Stimulated activated CD4-positive, alpha-beta T cell treated with anti-CD3 and anti-CD28 coated beads, TNF-alpha, amount 100 ng/mL, for 48 hours (primary cell): ENCODE data around the gene PCDHA1.
A peak's percentile ranks its signal among the peaks of the same experiment; 100 is the strongest.

Experiments
- DNase-seq, 3 donors: peaks; one replicate each; pipeline ENCODE4 v3.0.0-alpha.2; 2020; ENCODE audit warnings: low read depth in 3 of 3

The PCDHA1 gene

DNA sequence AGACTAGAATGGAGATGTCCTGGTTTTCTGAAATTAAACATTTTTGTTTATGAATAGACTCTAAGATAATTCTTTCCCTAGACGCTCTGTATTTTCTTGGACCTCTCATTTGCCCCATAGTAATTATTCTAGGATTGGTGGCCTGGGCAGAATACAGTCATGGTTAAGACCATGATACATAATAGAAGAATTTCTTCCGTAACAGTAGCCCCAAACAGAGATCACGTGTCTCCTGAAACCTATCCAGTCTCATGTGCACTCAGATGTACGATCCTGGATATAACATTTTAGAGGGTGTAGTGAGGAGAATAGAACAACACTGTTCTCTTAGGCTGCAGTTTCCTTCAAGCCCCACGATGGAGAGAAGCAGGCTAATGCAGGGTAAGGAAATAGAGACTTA is 202.7 kb downstream of the PCDHA1 start:
- no peak for DNase-seq

DNA sequence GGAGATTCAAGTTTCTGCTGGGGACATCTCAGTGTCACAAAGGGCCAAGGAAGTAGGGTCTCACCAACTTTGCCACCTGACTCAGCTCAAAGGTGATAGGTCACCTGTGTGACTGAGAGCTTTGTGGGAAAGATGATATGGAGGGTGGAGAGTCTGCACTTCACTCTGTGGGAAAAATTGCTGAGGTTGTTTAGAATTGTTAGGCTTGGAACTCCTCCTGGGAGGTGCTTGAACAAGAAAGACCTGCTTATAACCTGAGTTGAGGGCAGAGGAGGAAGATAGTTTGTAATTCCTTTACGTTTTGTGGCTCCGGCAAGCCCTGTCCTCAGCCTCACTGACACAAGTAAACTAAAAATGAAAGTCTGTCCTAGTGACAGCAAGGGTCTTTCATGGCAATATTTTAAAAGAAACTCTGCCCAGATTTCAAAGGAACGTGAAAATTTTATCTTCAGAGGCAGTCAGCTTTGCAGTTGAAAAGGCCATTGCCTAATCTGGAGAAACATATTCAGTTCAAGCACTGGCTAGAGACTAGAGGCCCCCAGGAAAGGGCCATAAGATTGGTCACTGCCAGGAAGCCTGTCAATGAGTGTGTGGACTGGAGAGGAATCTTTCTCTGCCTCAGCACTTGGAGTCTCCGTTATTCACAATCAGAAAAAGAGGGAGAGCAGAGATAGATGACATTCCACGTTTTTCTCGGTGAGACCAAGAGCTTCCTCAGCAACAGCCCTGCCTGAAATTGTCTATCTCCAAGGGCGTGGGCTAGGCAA is 203.5 kb downstream of the PCDHA1 start:
- no peak for DNase-seq

DNA sequence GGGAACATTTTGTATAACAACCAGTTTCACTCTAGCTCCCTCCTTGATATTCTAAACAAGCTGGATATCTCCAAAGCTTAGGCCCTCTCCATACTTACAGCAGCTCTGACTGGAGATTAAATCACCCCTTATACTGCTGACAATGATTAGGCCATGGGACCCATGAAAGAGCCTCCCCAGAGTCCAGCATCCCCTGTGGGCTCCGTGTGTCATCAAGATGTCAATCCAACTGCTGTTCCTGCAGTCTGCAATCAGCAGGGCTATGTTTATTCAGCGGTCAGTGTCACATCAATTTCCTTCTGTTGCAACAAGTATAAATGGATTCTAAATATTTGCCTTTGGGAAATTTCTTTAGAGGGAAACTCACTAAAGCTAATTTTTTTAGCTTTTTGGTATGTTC is 206.9 kb downstream of the PCDHA1 start:
- DNase-seq, result no peak

DNA sequence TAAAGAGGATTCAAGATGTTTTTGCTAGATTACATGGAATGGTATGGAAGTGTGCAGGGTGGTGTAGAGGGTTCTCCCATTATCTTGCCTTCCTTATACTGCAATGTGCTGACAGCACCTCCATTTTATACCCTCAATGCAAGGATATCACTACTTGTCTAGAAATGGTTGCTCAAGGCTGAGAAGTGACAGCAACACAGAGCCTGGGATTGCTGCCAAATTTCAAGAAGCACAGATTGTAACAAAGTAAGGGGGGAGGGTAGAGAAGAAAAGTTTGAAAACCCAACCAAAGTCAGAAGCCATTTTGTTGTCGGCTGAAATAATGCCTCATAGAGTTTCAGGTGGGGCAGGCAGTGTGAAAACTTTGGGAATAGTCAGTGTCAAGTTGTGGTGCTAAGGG is 210.1 kb downstream of the PCDHA1 start:
- no peak for DNase-seq

DNA sequence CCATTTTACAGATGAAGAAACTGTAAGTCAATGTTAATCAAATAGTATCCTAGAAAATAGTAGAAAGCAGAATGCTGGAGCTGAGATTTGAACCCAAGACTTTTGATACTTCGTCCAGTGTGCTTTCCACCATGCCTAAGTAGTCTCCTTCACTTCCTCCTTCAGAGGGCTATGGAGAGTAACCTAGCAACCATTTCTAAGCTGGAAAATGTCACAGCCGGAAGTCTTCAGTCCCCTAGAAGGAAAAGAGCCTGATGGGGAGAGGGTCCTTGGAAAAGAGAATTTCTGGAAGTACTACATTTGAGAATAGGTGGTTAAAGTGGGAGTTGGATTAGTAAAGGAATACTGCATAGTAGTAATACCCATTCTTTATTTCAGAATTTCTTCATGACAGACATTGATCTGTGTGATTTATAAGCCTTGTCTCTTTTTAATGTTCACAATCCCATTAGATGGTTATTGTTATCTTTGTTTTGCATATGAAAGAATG is 213.0 kb downstream of the PCDHA1 start:
- no peak for DNase-seq

DNA sequence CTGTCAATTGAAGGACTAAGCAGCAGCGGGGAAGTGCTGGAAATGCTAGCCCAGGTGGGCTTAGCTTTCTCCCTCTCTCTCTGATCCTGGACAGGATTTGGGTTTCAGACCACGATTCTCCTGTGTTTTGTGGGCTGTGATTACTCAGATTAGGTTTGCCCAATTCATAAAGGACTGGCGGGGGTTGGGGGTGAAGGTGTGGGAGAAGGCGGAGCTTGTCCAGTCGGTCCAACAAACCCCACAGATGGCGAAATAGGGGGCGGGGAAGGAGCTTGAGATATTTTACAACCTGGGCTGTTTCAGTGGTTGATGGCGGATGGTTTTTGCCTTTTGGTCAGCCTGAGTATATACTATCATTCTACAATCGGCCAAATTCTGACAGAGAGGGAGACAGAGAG is 215.5 kb downstream of the PCDHA1 start:
- DNase-seq, result no peak

DNA sequence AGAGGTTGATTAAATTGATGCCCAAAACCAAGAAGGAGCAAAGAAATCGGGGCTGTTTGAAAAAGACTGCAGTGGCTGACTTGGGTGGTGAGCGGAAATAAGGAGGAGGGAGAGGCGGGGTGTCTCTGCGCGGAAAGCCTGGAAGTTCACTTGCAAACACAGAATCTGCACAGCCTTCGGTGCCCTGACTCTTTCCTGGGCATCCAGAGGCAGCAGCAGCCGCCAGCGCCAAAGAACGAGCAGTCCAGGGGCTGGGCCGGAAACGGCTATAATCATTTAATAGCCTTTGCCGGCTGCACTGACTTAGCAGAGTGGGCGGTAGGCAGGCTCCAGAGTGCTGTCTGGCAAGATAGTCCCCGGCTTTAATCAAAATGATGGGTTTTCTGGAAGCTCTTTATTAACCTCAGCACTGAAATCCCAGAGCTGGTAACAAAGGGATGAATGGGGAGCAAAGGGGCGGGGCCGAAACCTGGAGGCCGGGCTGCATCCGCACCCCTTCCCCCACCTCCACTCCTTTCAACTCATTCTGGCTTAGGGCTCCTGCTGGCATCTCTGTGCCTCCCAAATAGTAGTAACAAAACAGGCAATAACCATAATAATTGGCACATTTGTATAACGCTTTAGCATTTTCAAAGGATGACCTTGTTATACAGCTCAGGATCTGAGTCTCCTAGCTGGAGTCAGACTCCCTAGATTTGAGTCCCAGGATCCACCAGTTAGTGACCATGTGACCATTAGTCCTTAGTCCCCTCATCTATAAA is 216.1 kb downstream of the PCDHA1 start:
- DNase-seq, result no peak

DNA sequence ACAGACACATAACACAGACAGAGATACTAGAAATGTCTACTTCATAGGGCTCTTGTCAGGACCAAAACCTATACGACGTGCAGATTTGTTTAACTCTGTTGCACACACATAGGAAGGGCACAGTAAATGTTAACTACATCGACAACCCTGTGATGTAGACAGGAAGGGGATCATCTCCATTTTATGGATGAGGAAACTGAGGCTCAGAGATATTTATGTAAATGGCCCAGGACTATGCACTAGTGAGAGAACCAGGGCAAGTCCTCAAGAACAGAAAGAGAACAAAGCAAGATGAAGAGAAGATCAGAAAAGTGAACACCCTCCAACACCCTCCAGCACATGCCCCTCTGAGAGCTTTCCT is 216.6 kb downstream of the PCDHA1 start:
- DNase-seq, result no peak

DNA sequence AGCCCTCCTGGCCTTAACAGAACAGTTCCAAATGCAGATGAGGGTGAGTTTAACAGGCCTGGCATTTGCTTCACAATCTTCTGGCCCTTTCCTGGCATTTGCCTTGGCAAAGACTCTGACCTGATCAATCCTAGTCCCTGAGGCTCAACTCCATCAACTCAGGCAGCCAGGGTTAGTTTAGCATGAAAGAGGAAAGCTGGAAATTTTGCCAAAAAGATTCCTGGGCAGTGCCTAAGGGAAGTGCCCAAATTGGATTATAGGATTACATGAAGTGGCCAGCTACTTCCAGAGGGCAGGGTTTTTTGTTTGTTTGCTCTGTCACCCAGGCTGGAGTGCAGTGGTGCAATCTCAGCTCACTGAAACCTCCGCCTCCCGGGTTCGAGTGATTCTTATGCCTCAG is 217.1 kb downstream of the PCDHA1 start:
- DNase-seq, result no peak

DNA sequence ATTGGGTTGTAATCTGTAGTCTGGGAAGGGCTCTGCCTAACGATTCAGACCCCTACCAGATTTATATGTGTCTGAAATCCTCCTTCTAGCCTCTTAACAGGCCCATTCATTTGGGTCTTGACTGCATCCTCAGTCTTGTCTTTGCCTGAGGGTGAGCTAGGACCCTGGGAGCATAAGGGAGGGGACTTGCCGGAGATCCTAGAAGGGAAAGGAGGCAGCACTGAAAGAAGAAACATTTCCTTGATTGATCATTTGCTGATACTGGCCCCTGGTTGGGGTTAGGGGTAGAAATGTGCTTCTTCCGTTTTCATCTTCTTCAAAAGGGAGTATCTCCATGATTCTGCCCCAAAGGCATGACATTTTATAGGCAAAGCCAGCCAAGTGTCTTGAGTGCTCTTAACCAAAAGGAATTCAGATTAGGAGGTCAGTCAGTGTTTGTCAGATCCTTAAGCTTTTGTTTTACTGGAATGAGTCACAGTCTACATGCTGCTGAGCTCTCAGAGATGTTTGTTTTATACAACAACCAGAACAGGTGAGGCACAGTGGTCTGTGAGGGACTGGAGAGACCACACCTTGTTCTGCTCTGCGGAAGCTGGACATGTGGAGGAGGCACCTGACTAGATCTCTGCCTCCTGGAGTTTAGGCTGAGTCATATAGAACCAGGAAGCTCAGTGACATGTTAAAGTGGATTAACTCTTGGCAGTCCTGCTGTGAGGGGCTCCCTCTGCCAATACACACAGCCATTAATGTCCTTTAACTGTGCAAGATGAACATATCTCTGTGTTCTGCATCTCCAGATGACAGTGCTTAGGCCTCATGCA is 218.1 kb downstream of the PCDHA1 start:
- DNase-seq, result no peak

DNA sequence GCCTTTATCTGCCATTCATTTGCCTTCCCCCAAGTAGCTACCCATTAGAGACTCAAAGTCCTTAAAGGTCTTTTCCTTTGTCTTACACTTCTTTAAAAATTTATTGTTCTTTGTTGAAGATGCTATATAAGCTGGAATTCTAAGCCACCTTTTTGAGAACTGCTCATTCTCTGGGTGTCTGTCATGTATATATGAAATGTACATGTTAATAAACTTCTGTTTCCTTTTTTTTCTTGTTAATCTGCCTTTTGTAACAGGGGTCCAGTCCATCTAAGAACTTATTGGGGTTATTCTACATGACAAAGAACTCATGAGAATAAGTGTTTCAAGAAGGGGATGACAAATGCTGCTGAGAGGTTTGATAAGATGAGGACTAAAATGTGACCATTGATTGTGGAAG is 221.9 kb downstream of the PCDHA1 start:
- no peak for DNase-seq

DNA sequence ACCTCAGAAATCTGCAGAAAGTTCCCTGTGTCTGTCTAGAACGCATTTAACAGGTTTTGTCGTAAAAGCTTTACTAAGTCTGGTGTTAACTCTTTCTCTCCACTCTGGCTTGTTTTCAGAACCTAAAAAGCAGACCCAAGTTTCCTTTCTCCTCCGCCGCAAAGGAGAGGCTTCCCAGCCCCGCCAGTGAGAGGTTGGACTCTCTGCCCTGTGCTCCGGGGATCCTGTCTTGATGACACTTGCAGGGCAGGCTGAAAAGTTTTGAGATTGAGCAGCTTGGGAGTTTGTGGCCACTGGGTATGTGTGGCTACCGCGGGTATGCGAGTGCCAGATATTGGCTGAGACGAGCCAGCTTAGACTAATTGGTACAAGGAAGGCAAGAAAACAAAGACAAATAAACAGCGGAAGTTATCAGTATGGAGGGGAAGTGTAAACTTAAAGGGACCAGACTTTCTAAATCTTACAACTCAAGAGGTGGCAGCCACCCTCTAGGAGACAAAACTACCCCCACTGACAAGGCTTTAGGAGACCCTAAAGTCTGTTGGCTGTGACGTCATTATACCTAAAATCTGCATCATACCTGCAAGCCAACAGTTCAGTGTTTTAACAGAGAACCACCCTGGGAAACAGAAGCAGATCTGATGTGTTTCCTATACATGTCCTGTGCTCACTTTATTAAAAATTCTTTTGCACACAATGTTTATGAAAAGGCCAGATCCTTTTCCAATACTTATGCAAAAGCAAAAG is 224.3 kb downstream of the PCDHA1 start:
- DNase-seq, result no peak

DNA sequence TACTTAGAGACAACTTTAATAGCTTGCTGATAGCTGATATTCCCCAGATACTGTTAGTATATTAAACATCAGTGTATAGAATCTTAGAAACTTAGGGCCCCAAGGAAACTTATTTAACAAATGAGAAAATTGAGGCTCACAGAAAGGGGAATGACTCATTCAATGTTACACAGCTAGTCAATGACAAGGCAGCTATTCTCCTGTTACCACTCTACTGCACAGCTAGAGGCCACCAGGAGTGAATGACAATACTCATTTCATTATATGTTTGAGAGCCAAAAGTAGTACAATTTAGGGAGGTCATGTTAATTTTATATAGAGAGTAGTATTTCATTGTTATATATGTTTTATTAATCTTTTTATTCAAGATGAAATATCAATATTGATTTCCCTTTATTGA is 232.0 kb downstream of the PCDHA1 start:
- DNase-seq, result no peak

DNA sequence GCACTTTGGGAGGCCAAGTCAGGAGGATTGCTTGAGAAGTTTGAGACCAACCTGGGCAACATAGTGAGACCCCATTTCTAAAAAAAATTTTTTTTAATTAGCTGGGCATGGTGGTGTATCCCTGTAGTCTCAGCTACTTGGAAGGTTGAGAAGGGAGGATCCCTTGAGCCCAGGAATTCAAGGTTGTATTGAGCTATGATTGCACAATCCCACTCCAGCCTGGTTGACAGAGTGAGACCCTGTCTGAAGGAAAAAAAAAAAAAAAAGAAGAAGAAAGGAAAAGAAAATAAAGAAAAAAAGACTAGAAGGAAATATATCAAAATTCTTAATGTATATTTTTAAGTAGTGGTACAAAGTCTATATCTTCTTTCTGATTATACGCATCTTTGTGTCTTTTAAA is 236.4 kb downstream of the PCDHA1 start:
- DNase-seq, result no peak

DNA sequence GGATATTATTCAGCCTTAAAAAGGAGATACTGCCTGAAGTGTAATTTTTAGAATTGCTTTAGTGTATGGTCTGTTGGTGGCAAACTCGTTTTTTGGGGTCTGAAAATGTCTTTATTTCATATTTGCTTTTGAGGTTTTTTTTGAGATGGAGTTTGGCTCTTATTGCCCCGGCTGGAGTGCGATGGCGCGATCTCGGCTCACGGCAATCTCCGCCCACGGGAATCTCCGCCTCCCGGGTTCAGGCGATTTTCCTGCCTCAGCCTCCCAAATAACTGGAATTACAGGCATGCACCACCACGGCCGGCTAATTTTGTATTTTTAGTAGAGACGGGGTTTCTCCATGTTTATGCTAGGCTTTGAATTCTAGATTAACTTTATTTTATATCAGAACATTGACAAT is 245.1 kb downstream of the PCDHA1 start:
- DNase-seq, result no peak

DNA sequence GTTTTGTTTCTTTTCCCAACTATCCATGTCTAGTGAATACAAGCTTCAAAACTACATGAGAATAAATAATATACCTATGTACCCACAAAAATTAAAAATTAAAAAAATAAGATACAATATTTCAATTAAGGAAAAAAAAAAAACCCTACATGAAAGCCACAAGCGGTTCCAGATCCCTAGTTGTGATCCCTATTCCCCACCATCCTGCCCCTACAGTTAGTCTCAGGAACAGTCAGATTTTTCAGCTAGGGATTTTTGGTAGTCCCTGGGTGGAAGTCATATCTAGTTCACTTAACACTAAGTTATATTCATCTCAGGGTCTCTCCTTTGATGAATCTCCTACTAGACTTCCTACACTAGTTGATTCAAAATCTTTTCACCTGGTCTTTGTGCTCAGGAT is 246.7 kb downstream of the PCDHA1 start:
- no peak for DNase-seq

DNA sequence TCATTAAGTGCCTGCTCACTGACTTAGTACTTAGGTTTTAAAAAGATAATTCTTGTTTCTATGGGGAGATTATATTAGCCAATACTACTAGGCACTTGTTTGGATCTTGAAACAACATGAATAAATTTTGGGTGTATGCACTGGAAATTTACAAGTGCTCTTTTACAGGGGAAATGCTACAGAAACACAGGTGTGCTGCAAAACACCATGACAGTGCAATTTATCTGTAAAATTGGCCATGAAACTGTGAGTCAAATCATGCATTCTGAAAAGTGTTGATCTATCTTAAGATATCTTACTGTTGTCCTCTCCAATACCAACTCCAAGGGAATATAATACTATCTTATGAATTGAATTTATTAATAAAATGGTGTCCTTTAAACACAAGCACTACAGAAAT is 253.1 kb downstream of the PCDHA1 start:
- DNase-seq, result no peak

DNA sequence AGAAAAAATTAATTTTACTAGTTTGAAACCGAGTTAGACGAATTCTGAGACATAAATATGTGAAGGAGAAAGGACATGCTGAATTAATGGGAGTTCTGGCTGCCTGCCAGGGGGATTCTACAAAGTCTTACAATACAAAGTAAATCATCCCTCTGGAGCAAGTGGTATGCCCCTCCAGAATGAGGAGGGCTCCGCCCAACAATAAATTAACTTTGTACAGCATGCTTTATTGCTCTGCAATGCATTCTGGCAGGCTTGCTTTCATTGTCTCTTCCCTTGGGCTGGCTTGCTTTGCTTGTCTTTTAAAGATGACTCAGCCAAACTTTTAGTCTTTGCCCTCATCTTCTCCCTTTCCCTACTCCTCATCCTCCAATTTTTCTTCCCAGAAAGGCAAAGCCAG is 253.6 kb downstream of the PCDHA1 start:
- DNase-seq, result no peak

DNA sequence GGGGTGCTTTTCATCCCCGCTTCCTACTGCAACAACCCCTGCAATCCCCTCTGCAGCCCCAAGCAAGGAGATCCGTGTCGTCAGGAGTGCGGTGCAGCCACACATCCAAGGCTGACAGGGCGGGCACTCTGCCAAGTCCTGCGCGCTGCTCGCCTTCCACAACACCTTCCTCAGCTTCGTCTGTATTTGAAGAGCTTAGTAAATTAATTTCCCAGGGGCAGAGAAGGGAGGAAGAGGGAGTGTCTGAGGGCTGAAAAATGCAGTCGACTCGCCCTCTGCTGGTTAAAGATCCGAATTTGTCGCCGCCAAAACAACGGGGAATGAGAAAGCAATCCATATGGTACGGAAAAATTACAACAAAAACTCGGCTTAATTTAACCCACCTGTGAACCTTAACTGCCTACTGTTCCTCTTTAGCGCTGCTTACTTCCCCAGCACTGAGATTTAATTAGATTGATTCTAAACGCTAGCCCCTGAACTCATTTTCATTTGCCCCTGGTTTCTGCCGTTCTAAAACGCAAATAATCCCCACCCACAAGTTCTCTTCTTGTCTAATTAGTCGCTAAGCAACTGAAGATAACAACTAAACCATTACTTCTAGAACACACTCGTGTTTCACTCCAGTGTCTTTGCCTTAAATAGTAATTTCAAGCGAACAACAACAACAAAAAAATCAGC is 254.3 kb downstream of the PCDHA1 start:
- DNase-seq, result no peak

DNA sequence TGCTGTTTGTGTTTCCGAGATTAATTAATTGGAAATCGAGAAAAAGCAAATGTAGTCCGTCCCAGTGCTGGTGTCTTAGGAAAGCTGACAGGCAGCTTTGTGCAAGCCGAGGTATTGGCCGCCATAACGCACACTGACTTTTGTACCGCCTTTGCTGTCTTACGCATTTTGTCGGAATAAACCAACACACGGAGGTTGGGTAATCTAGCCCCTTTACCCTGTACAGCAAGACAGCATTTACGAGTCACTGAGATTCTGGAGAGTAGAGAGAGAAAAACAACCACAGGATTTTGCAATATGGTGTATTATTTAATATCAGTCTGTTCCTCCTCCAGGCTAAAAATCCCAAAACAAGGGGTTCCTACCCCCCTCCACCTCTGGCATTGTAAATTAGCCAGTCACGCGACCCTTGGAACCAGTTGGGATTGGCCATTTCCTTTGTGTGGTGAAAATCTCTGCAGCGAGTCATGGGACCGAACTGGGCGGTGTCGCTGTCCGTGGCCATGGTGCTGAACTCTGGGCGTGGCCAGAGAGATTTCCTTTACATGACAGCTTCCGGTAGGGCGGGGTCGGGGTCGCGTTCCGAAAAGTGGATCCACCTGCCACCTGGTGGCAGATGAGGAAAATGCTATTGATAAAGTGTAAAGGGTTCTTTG is 255.0 kb downstream of the PCDHA1 start:
- DNase-seq, result peak; percentile 46 to 62 (median 59)

DNA sequence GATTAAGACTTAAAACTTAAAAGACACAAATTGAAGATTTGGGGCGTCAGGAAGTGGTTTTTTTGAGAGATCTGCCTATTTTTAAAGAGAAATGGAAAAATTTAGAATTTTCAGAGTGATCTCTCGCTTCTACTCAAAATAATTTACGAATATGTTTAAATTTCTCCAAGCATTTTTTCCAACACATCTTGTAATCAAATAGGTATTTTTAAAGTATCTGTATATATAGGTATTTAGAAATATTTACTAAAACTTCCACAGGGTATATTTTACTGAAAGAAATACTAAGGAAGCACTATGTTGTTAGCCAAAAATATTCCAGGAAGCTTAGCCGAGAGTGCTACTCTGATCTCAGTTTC is 255.5 kb downstream of the PCDHA1 start:
- no peak for DNase-seq
